Urothelium cell line (cell line): ENCODE results near the gene COMMD10.
A peak's percentile ranks its signal among the peaks of the same experiment; 100 is the strongest.
"Not testable (repeated sequence)": the region's sequence is repeated elsewhere in the genome, so short reads cannot be mapped to it uniquely, and the experiment has no call there.

Experiments
- DNase-seq: peaks from one replicate; pipeline ENCODE4 v3.0.0; 2011; ENCODE audit warnings: low spot score, mixed read lengths
- FAIRE-seq: peaks from 2 replicates; lab custom pipeline; 2011; peaks lifted over from hg19 to GRCh38; lab: Jason Lieb, UNC

Gene COMMD10

DNA sequence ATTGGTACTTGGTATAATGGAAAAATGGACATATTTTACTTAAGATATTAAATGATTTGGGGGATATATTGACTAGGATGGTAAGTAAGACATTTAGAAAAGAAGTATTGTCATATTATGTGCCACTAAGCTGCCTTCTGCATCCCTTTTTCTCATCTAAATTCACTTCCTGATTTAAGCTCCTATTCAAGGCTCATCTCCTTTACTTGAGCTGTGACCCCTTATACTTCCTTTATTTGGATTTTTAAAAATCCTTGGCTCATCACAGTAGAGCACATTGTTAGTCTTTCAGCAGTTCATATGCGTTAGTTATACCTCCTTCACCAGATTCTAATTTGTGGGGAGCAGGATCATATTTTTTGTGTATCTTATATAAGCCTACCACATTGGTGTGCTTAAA is 6.6 kb downstream of the COMMD10 start:
- FAIRE-seq, result no peak
- DNase-seq, result no peak

DNA sequence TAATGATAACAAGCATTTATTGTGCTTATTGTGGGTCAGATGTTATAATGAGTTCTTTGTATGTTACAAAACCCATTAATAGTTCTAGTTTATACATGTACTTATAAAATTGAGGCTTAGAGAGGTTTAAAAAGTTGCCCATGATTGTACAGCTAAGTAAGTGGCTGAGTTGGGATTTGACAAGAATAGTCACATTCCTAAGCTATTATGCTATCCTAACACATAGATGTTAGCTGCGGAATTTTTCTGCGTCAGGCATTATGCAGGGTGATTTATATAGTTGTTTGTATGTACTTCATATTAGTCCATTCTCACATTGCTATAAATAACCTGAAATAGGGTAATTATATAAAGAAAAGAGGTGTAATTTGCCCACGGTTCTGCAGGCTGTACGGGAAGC is 12.5 kb downstream of the COMMD10 start:
- FAIRE-seq, result no peak
- no peak for DNase-seq

DNA sequence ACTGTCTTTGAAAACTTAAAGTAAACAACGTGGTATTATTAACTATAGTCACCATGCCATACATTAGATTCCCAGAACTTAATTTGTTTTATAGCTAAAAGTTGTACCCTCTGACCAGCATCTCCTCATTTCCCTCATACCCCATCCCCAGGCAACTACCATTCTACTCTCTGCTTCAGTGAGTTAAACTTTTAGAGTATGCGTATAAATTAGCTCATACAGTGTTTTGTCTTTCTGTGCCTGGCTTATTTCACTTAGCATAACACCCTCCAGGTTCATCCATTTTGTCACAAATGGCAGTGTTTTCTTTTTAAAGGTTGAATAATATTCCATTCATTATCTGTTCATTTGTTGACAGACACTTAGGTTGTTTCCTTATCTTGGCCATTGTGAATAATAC is 14.2 kb downstream of the COMMD10 start:
- FAIRE-seq, result no peak
- no peak for DNase-seq

DNA sequence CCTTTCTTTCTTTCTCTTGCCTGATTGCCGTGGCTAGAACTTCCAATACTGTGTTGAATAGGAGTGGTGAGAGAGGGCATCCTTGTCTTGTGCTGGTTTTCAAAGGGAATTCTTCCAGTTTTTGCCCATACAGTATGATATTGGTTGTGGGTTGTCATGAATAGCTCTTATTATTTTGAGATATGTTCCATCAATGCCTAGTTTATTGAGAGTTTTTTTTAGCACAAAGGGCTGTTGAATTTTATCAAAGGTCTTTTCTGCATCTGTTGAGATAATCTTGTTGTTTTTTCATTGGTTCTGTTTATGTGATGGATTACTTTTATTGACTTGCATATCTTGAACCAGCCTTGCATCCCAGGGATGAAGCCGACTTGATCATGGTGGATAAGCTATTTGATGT is 20.1 kb downstream of the COMMD10 start:
- not testable (repeated sequence) for DNase-seq

DNA sequence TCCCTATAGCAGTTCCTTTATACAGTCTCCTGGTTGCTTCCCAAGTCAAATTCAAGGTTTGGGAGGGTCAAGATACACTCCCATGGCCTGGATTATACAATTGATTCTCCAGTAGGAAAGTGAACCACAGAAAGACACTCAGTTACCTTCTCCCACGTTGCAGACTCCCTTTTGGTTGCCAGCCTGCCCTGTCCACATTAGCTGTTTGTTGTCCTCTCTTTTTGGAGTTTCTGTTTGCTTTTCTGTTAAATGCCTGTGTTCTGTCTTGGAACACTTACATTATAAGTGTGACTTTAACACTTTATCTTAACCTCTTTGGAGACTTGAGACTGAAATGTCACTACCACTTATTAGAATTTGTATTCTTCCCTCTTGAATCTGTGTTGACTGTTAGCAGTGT is 30.3 kb downstream of the COMMD10 start:
- DNase-seq (no peak), FAIRE-seq (no peak)

More for the DNA sequence above, 20.1 kb downstream of the COMMD10 start:
- FAIRE-seq, result not testable (repeated sequence)

DNA sequence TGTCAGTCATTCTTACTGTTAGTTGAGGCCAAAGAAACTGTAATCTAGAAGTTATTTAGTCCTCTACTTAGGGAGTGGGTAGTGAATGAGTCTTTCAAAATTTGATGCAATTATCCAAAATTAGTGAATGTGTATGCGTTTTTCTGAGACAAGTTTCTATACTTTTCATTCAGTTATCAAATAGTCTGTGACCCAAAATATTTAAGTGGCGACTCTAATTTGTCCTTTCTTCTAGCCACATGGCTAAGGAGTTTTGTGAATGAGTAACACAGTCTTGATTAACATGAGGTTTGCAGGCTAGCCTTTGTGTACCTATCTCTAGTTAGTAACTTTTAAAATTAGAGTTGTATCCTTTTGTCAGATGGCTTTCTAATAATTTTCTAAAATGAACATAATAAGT is 45.6 kb downstream of the COMMD10 start:
- no peak for DNase-seq
- FAIRE-seq, result no peak

DNA sequence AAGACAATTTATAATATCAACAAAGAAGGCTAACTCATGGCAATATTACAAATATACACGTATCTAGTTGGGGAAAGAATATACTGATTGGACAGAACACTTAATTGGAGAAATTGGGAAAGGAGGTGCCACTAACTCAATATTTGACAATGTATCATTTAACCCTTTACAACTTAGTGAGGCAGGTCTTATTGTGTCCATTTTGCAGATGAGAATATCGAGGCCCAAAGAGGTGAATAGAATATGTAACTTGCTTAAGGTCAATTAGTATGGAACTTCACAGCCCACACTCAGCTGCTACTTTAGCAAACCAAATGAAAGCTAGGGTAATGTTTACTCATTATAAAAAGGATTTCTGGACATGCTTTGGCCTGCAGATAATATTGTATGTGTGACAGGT is 46.2 kb downstream of the COMMD10 start:
- FAIRE-seq, result no peak
- no peak for DNase-seq

DNA sequence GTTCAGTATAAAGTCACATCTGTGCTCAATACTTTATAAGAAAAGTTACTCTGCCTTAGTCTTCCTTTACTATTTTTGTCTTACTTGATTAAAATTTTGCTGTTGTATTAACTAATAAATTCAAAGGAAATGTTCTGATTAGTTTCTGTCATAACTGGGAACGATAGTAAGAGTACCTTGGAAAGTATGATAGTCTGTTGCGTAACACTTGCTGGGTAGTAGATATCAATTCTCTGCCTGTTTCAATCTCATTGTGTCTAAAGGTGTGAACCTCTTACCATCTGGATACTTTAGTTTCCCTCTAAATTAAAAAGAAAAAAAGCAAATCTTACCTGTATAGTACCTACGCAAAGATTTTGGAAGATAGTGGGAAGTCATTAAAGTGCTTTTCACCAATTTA is 48.5 kb downstream of the COMMD10 start:
- FAIRE-seq, result no peak
- no peak for DNase-seq

DNA sequence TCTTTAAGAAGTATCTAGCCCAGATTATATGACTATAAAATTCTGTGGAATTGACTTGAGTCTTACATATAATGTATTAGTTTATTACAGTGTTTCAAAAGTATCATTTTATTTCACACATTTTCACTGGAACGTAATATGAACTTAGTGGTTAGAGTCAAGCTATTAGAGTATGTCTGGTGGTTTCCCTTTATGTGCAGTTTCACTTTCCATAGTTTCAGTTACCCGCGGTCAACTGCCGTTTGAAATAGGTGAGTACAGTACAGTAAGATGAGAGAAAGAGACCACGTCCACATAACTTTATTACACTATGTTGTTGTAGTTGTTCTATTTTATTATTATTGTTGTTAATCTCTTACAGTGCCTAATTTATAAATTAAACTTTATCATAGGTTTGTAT is 50.5 kb downstream of the COMMD10 start:
- FAIRE-seq (no peak), DNase-seq (no peak)

DNA sequence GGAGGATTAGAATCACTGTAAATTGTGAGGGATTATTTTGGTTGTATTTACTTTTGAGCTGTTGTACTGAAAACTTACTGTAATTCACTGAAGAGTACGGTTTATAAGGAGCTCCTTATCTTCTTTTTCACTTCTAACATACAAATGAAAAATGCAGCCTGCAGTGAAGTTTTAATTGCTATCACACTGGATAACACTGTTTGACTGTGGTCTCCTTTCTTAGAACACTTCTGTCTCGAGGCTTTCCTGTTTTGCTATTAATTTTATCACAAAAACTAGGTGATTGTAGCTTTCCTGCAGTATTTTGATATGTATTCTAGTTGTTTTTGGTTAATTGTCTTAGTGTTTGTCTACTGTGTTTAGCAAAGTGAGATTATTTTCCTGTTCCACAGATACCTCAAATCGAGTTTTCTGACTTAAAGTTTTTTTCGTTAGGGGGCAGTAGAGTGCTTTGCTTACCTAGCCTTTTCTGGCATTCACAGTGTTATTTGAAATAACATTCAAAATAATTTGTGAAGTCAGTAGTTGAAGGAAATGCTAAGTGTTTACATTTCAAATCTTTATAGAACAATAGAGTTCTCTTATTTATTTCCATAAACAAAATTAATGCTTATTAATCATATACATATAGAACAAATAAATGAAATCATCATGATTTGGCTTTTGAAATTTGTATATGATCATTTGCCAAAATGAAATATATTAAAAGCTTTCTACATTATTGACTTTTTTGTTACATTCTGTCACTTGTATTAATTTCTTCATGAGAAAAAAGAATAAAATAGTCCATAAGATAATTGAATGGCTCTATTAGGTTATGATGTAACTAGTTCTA is 52.9 kb downstream of the COMMD10 start:
- DNase-seq (peak; percentile 16), FAIRE-seq (no peak)

DNA sequence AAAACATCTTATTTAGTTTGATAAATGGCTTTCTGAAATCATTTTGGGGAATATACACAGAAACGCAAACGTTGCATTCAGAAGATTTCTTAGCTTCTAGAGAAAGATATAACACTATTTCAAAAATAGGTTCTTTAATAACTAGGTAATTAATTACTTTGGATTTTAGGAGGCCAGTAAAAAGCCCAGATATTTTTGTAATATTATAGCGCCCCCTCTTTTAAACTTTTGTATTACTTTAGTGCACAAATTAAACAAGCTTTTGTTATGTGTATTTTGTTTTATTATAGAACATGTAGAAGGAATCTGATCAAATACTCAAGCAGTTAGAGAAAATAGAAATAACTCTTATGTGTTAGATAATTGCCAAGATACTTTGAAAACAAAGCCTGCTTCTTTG is 57.7 kb downstream of the COMMD10 start:
- no peak for DNase-seq
- no peak for FAIRE-seq

DNA sequence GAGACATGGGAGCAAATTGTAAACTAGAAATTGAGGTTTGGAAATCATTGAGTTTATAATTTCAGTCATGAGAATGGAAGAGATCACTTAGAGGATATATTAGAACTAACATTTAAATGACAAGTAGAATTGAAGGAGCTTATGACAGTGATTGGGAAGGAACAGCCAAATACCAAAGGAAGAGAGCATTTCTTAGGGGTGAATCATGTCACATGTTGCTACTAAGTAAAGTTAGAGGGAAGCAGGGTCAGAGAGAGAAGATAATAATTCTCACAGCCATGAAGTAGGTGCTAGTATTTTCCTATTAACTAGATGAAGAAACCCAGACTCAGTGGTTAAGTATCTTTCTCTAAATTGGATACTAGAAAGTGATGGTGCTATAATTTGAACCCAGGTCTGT is 59.3 kb downstream of the COMMD10 start:
- FAIRE-seq (no peak), DNase-seq (no peak)

DNA sequence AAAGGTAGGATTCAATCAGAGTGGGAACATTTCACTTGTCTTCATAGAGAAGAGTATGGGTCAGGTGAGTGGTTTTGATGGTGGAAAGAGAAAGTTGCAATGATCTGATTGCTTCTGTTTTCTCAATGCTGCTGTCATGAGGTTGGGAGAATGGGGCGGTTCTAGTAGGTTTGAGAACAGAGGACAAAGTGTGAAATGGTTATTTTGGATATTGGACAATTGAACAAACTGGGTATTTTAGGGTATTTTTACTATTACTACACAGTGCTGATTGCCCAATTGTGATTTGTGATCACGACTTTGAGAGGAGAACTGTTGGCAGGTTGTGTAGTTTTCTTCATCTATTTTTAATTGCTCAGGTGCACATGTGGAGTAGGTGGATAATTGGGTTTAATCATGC is 60.2 kb downstream of the COMMD10 start:
- FAIRE-seq (no peak), DNase-seq (no peak)

DNA sequence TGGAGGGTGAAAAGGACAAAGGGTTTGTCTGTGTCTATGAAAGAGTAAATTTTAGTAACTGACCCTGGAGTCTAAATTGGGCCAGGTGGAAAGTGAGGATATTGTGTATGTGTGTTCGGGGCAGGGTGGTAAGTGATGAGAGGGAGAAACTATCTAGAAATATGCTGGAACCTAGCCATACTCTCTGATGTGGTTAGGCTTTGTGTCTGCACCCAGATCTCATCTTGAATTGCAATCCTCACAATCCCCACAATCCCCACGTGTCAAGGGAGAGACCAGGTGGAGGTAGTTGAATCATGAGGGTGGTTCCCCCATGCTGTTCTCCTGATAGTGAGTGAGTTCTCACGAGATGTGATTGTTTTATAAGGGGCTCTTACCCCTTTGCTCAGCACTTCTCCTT is 60.6 kb downstream of the COMMD10 start:
- FAIRE-seq, result no peak

DNA sequence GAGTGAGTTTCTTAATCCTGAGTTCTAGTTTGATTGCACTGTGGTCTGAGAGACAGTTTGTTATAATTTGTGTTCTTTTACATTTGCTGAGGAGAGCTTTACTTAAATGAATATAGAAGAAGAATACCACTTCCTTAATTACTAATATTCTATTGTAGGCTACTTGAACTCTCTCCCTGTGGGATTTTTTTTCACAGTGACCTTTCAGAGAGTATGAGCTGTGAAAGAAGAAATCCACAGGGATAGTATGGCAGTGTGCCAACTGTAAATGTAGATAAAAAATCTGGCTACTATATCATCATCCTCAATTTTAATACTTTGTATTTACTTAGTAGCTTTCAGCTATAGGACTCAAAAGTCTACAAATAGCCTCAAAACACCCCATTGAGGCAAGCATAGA is 67.3 kb downstream of the COMMD10 start:
- no peak for DNase-seq
- no peak for FAIRE-seq

More for the DNA sequence above, 60.6 kb downstream of the COMMD10 start:
- DNase-seq, result peak; percentile 4

DNA sequence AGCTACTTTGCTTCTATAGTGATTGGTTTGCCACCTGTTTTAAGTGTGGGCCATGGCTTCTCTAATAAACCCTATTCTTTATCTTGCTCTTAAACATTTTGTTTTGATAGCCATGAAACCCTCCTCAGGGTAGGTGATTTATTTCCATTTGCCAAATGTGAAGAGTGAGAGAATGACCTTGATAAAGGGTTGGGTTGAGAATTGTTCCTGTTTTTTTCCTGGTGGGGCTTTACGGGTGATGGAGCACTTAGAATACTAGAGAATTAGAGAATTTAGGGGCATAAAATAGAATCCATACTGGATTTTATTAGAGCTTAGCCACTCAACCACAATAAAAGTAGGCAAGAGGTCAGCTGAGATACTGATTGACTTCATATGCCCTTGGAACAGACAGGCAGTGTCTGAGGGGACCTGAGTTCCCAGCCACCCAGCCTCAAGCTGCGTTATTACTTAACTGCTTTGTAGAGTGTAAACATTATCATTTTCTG is 68.9 kb downstream of the COMMD10 start:
- no peak for DNase-seq
- FAIRE-seq, result no peak

DNA sequence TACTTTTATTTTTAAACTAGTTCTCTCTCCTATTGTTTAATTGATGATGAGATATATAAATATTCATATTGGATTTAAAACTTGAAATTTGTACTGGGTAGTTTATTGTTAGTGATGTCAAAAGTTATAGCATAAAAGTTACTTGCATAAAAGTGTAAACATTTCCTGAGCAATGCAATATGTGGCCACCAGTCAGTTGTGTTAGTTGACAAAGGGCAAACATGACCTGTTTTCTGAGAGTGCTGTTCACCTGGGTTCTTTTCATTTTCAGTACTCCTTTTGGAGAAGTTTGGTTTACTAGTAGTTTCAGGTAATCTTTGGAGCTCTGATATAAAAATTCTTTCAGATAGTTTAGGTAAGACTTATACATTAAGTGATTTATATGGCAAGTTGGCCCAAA is 69.4 kb downstream of the COMMD10 start:
- DNase-seq (no peak), FAIRE-seq (no peak)

DNA sequence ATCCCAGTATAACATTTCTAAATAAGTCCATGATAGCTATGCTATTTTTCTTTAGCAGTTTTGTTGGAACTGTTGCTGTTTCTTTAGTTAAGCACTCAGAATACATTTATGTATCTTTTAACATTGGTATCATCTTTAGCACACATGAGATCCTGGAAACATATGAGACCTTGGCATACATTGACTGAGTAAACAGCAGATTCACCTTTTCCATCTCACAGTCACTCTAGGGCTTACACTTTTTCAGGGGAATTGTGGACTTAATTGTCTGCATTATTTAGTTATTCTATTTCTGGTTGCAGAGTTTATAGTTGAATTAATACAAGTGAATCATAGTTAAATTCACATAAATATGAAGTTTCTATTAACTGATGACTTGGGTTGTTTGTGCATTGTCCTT is 70.1 kb downstream of the COMMD10 start:
- no peak for FAIRE-seq

DNA sequence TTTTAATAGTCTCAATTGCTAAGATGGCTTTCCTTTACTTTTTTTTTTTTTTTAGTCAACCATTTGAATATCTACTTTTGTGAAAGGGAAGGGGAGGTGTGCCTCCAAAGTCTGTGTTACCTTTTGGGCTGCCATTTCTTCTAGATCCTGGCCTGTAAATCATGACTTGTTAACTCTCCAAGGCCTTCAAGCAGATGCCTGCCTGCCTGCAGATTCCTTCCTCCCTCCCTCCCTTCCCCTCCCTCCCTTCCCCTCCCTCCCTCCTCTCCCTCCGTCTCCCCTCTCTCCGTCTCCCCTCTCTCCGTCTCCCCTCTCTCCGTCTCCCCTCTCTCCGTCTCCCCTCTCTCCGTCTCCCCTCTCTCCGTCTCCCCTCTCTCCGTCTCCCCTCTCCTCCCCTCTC is 73.1 kb downstream of the COMMD10 start:
- FAIRE-seq, result no peak
- no peak for DNase-seq

More for the DNA sequence above, 70.1 kb downstream of the COMMD10 start:
- DNase-seq, result no peak

DNA sequence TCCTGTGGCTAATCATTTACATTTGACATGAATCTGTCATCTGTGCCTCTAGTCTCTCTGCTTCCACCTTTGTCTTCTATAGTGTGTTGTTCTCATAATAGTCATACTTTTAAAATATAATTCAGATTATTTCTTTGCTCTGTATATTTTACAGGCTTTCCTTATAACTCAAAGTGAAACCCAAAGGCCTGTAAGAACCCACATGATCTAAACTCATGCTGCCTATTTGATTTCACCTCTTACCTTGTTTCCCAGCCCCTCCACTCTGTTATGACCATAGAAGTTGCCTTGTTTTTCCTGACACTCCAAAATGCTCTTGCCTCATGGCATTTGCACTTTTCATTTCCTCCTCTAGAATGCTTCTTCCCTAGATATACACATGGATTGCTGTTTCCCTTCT is 74.2 kb downstream of the COMMD10 start:
- FAIRE-seq, result no peak
- DNase-seq, result no peak

DNA sequence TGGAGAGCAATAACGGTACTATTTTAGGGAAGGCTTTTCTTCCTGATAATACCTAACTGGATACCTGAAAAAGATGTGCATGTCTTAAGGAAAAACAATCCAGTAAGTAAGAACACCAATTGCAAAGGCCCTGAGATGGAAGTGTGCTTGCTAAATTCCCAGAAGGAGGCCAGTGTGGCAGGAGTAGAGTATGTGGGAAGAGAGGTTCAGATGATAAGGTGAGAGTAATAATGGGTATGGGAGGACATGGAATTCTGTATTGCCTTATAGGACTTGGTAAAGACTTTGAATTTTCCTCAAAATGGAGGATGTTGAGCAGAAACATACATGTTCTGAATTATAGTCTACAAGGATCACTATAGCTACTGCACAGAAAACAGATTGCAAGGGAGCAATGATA is 89.3 kb downstream of the COMMD10 start:
- FAIRE-seq, result no peak

DNA sequence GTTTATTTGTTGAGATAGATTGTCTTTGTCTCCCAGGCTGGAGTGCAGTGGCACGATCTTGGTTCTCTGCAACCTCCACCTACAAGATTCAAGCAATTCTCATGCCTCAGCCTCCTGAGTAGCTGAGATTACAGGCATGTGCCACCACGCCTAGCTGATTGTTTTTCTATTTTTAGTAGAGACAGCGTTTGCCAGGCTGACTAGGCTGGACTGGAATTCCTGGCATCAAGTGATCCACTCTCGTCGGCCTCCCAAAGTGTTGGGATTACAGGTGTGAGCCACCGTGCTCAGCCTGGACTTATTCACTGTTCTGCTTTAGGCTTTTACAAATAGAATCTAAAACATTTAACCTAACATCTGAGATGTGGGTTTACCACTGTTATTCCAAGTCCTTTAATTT is 91.3 kb downstream of the COMMD10 start:
- FAIRE-seq (no peak), DNase-seq (peak; percentile 10)

More for the DNA sequence above, 89.3 kb downstream of the COMMD10 start:
- no peak for DNase-seq

DNA sequence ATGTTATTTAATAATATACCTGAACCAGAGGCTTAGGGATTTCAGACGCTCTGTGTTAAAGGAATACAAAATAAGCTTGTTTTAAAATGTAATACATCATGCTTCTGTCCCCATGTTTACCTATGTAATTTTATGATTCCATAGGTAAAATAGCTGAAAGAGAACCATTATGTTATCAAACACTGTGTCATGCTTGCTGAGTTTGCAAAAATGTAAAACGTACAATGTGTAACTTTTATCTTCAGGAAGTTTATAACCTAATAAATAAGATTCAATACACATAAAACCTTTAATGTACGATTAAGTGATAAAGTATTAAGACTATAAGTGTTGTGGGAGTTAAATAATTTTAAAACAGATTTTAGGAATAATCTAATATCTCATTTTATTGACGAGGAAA is 94.1 kb downstream of the COMMD10 start:
- FAIRE-seq, result no peak
- no peak for DNase-seq
